Fibroblast of lung (primary cell): ENCODE results near the gene TNFSF9.

Experiments
- CTCF ChIP-seq, 2 donors: IDR thresholded peaks in 1 of 2; conservative IDR thresholded peaks in 1 of 2; 1 replicate in 1 of 2; 2 replicates in 1 of 2; pipeline ENCODE4 v1.5.1; 2011 to 2012; ENCODE audit warnings: low read length in 2 of 2, control low read depth in 1 of 2, inconsistent platforms in 1 of 2, low read depth in 1 of 2, mild to moderate bottlenecking in 1 of 2
- EZH2 ChIP-seq: IDR thresholded peaks from 2 replicates; pipeline ENCODE4 v1.5.1; 2012; ENCODE audit warnings: low read length, control low read depth, mild to moderate bottlenecking; ENCODE audit errors: missing control alignments

DNA sequence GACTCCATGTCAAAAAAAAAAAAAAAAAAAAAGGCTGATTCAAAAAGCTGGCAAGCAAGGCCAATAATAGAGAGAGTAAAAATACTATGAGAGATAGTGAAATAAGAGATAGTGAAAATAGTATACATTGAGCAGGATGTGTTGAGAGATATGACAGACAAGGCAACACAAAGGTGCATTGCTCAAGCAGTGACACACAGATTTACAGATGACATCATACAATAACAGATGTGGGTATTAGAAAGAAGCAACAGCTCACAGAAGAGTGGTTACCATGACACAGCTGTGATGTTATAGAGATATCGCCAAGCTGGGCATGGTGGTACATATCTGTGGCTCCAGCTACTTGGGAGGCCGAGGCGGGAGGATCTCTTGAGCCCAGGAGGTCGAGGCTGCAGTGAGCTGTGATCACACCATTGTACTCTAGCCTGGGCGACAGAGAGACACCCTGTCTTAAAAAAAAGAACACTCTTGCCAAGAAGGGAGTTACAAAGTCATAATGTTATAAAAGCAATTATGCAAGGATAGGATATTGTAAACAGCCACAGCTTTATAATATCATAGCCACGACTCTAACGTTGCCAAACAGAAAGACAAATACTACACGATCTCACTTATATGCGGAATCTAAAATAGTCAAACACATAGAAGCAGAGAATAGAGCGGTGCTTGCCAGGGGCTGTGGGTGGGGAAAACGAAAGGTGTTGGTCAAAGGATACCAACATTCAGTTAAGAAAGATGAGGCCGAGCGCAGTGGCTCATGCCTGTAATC, 10.3 kb downstream of the TNFSF9 start:
- TF ChIP-seq CTCF (conservative IDR thresholded peaks at IDR 0.05 in 1 of 2, IDR thresholded peaks at IDR 0.05 in 1 of 2; ENCODE audit: low read depth in 1 of 2, low read length in 2 of 2) (no peak), EZH2 (no peak)
